ENCODE measurements around the gene STAT6. TPM values are rescaled to one million over a fixed set of nuclear protein-coding genes. Genes with fewer than 3 reads are reported as not detected.

STAT6 gene
- total and polyA plus RNA-seq, 2 of the 8 experiments (the other 6 are each of a cell fraction or from before 2014, with no cell fraction given) = 32.9 to 38.7 TPM

GRCh38 chr12:57134949-57135348 lies 23.8 kb upstream of the STAT6 start (continued):
- no peak for TF ChIP-seq CHD7 (IDR thresholded peaks at IDR 0.05; ENCODE audit: insufficient replicate concordance, low read length)

Data from H1 (cell line).